ENCODE measurements around the gene HSP90AB1.

The HSP90AB1 gene

GRCh38 chr6:44261581-44261980 lies 14.7 kb downstream of the HSP90AB1 start:
- Histone ChIP-seq H3K4me1 (ENCODE audit: insufficient read depth, low read length) (peaks cover 31% of the 10 kb centered on the region), H3K9me3 (ENCODE audit: insufficient read depth, low read depth, low read length) (no peaks in the 10 kb centered on the region), H3K36me3 (ENCODE audit: insufficient read depth, low read depth, low read length) (peaks cover 36% of the 10 kb centered on the region), H3K9ac (ENCODE audit: low read depth, low read length) (no peak overlapping the region), H3K4me3 (ENCODE audit: low read length) (no peak overlapping the region), H3K27ac (ENCODE audit: low read length) (no peak overlapping the region), H3K27me3 (ENCODE audit: insufficient read depth, low read length) (peaks cover 7% of the 10 kb centered on the region)

GRCh38 chr6:44262467-44263353 lies 15.8 kb downstream of the HSP90AB1 start:
- H3K9me3 ChIP-seq (ENCODE audit: insufficient read depth, low read depth, low read length) = no peaks in the 10 kb centered on the region
- peaks cover 7% of the 10 kb centered on the region for H3K27me3 ChIP-seq (ENCODE audit: insufficient read depth, low read length)
- H3K36me3 ChIP-seq (ENCODE audit: insufficient read depth, low read depth, low read length) = peaks cover 36% of the 10 kb centered on the region
- peak overlapping the region; percentile 85; the same call in 1 of the 2 replicates for H3K4me3 ChIP-seq (ENCODE audit: low read length)
- peaks cover 31% of the 10 kb centered on the region for H3K4me1 ChIP-seq (ENCODE audit: insufficient read depth, low read length)
- H3K9ac ChIP-seq (ENCODE audit: low read depth, low read length) = peak overlapping the region; percentile 77; the same call in 1 of the 2 replicates
- H3K27ac ChIP-seq (ENCODE audit: low read length) = no peak overlapping the region

GRCh38 chr6:44263354-44264100 lies 16.6 kb downstream of the HSP90AB1 start:
- Histone ChIP-seq H3K4me1 (ENCODE audit: insufficient read depth, low read length) (peaks cover 33% of the 10 kb centered on the region), H3K27me3 (ENCODE audit: insufficient read depth, low read length) (peaks cover 8% of the 10 kb centered on the region), H3K4me3 (ENCODE audit: low read length) (peak overlapping the region; percentile 85; the same call in 1 of the 2 replicates), H3K9ac (ENCODE audit: low read depth, low read length) (peak overlapping the region; percentile 77; the same call in 1 of the 2 replicates), H3K9me3 (ENCODE audit: insufficient read depth, low read depth, low read length) (no peaks in the 10 kb centered on the region), H3K27ac (ENCODE audit: low read length) (no peak overlapping the region), H3K36me3 (ENCODE audit: insufficient read depth, low read depth, low read length) (peaks cover 30% of the 10 kb centered on the region)

- peaks cover 17% of the 10 kb centered on the region for H3K27me3 ChIP-seq (ENCODE audit: insufficient read depth, low read length)
- peaks cover 21% of the 10 kb centered on the region for H3K36me3 ChIP-seq (ENCODE audit: insufficient read depth, low read depth, low read length)
- H3K9ac ChIP-seq (ENCODE audit: low read depth, low read length) = peak overlapping the region; percentile 77; the same call in 1 of the 2 replicates
- peaks cover 36% of the 10 kb centered on the region for H3K4me1 ChIP-seq (ENCODE audit: insufficient read depth, low read length)
- peak overlapping the region; percentile 85 for H3K4me3 ChIP-seq (ENCODE audit: low read length)
- H3K9me3 ChIP-seq (ENCODE audit: insufficient read depth, low read depth, low read length) = no peaks in the 10 kb centered on the region
- H3K27ac ChIP-seq (ENCODE audit: low read length) = no peak overlapping the region
Observed at GRCh38 chr6:44264154-44265006, 17.5 kb downstream of the HSP90AB1 start.

- H3K36me3 ChIP-seq (ENCODE audit: insufficient read depth, low read depth, low read length) = peaks cover 14% of the 10 kb centered on the region
- H3K27ac ChIP-seq (ENCODE audit: low read length) = no peak within 1 kb of the TSS
- peaks cover 25% of the 10 kb centered on the region for H3K27me3 ChIP-seq (ENCODE audit: insufficient read depth, low read length)
- H3K9ac ChIP-seq (ENCODE audit: low read depth, low read length) = peak within 1 kb of the TSS; percentile 77; the same call in 1 of the 2 replicates
- H3K9me3 ChIP-seq (ENCODE audit: insufficient read depth, low read depth, low read length) = no peaks in the 10 kb centered on the region
- H3K4me1 ChIP-seq (ENCODE audit: insufficient read depth, low read length) = peaks cover 39% of the 10 kb centered on the region
- peak within 1 kb of the TSS; percentile 85 for H3K4me3 ChIP-seq (ENCODE audit: low read length)
Observed at GRCh38 chr6:44265007-44265721, 18.3 kb downstream of the HSP90AB1 start, which contains the start of gene NFKBIE. Gene NFKBIE, minus strand, starts transcription at chr6:44265551. Its CDS starts 205 bp downstream, at chr6:44265346.

- Histone ChIP-seq H3K9ac (ENCODE audit: low read depth, low read length) (no peak overlapping the region), H3K4me3 (ENCODE audit: low read length) (peak overlapping the region; percentile 85; the same call in 1 of the 2 replicates), H3K9me3 (ENCODE audit: insufficient read depth, low read depth, low read length) (no peaks in the 10 kb centered on the region), H3K27ac (ENCODE audit: low read length) (no peak overlapping the region), H3K27me3 (ENCODE audit: insufficient read depth, low read length) (peaks cover 25% of the 10 kb centered on the region), H3K36me3 (ENCODE audit: insufficient read depth, low read depth, low read length) (0 out of 2 replicates have a peak, but pooled peaks cover 9% of the 10 kb centered on the region), H3K4me1 (ENCODE audit: insufficient read depth, low read length) (peaks cover 39% of the 10 kb centered on the region)
Observed at GRCh38 chr6:44265722-44266233, 18.9 kb downstream of the HSP90AB1 start.

- Histone ChIP-seq H3K27me3 (ENCODE audit: insufficient read depth, low read length) (peaks cover 25% of the 10 kb centered on the region), H3K36me3 (ENCODE audit: insufficient read depth, low read depth, low read length) (0 out of 2 replicates have a peak, but pooled peaks cover 6% of the 10 kb centered on the region), H3K9ac (ENCODE audit: low read depth, low read length) (no peak overlapping the region), H3K9me3 (ENCODE audit: insufficient read depth, low read depth, low read length) (no peaks in the 10 kb centered on the region), H3K4me1 (ENCODE audit: insufficient read depth, low read length) (peaks cover 39% of the 10 kb centered on the region), H3K4me3 (ENCODE audit: low read length) (no peak overlapping the region), H3K27ac (ENCODE audit: low read length) (no peak overlapping the region)
Observed at GRCh38 chr6:44266347-44266746, 19.4 kb downstream of the HSP90AB1 start.

- H3K4me1 ChIP-seq (ENCODE audit: insufficient read depth, low read length) = peaks cover 38% of the 10 kb centered on the region
- H3K9ac ChIP-seq (ENCODE audit: low read depth, low read length) = no peak overlapping the region
Observed at GRCh38 chr6:44267252-44267651, 20.4 kb downstream of the HSP90AB1 start.

GRCh38 chr6:44268095-44268628 lies 21.3 kb downstream of the HSP90AB1 start:
- H3K9me3 ChIP-seq (ENCODE audit: insufficient read depth, low read depth, low read length) = no peaks in the 10 kb centered on the region
- H3K4me3 ChIP-seq (ENCODE audit: low read length) = peak overlapping the region; percentile 14; the same call in 1 of the 2 replicates
- H3K27ac ChIP-seq (ENCODE audit: low read length) = no peak overlapping the region
- H3K36me3 ChIP-seq (ENCODE audit: insufficient read depth, low read depth, low read length) = no peaks in the 10 kb centered on the region
- H3K27me3 ChIP-seq (ENCODE audit: insufficient read depth, low read length) = peaks cover 42% of the 10 kb centered on the region
- H3K4me1 ChIP-seq (ENCODE audit: insufficient read depth, low read length) = peaks cover 29% of the 10 kb centered on the region
- H3K9ac ChIP-seq (ENCODE audit: low read depth, low read length) = no peak overlapping the region; the same call in 1 of the 2 replicates

More at GRCh38 chr6:44267252-44267651, 20.4 kb downstream of the HSP90AB1 start:
- Histone ChIP-seq H3K9me3 (ENCODE audit: insufficient read depth, low read depth, low read length) (no peaks in the 10 kb centered on the region), H3K36me3 (ENCODE audit: insufficient read depth, low read depth, low read length) (no peaks in the 10 kb centered on the region), H3K27ac (ENCODE audit: low read length) (no peak overlapping the region), H3K27me3 (ENCODE audit: insufficient read depth, low read length) (peaks cover 33% of the 10 kb centered on the region), H3K4me3 (ENCODE audit: low read length) (no peak overlapping the region)
